Endodermal cell (in vitro differentiated cells): ENCODE results near the gene ACAP2. TPM values are rescaled to one million over a fixed set of nuclear protein-coding genes. Genes with fewer than 3 reads are reported as not detected.
A peak's percentile ranks its signal among the peaks of the same experiment; 100 is the strongest.

ENCODE experiments used
- DNase-seq: peaks from one replicate; pipeline ENCODE4 v3.0.0-alpha.2; 2017
- H3K27ac ChIP-seq: 2 replicates; pipeline ENCODE4 v1.5.1; 2013; ENCODE audit warnings: mild to moderate bottlenecking, low read depth, low read length, moderate library complexity
- H3K27me3 ChIP-seq: 2 replicates; pipeline ENCODE4 v1.6.1; 2013; ENCODE audit warnings: mild to moderate bottlenecking, low read length, moderate library complexity; ENCODE audit not compliant: insufficient read depth, control insufficient read depth, poor library complexity, severe bottlenecking
- H3K36me3 ChIP-seq: 2 replicates; pipeline ENCODE4 v1.7.0; 2013; ENCODE audit warnings: mild to moderate bottlenecking, low read length, moderate library complexity; ENCODE audit not compliant: control insufficient read depth, insufficient read depth
- H3K4me1 ChIP-seq: one replicate; pipeline ENCODE4 v1.7.0; 2013; ENCODE audit warnings: low read length; ENCODE audit not compliant: control insufficient read depth, insufficient read depth
- H3K4me3 ChIP-seq: 2 replicates; pipeline ENCODE4 v1.5.1; 2013; ENCODE audit warnings: mild to moderate bottlenecking, low read length, moderate library complexity
- H3K9ac ChIP-seq: 2 replicates; pipeline ENCODE4 v1.6.1; 2013; ENCODE audit warnings: mild to moderate bottlenecking, low read length, moderate library complexity; ENCODE audit not compliant: poor library complexity, severe bottlenecking; ENCODE audit errors: extremely low read depth
- H3K9me3 ChIP-seq: 2 replicates; pipeline ENCODE4 v1.6.1; 2013; ENCODE audit warnings: mild to moderate bottlenecking, low read length, moderate library complexity; ENCODE audit not compliant: control insufficient read depth
- H3K27ac Mint-ChIP-seq: 2 replicates; pipeline ENCODE4 v1.8.0; 2020; ENCODE audit warnings: mixed read lengths
- H3K27me3 Mint-ChIP-seq: 2 replicates; pipeline ENCODE4 v1.8.0; 2021; ENCODE audit warnings: mild to moderate bottlenecking, mixed read lengths; ENCODE audit not compliant: insufficient read depth
- H3K36me3 Mint-ChIP-seq: 2 replicates; pipeline ENCODE4 v1.8.0; 2020; ENCODE audit warnings: low read depth, mixed read lengths
- H3K4me1 Mint-ChIP-seq: 2 replicates; pipeline ENCODE4 v1.8.0; 2020; ENCODE audit warnings: mixed read lengths
- H3K4me3 Mint-ChIP-seq: 2 replicates; pipeline ENCODE4 v1.8.0; 2020; ENCODE audit warnings: mild to moderate bottlenecking, moderate library complexity, mixed read lengths
- H3K9me3 Mint-ChIP-seq: 2 replicates; pipeline ENCODE4 v1.8.0; 2020; ENCODE audit warnings: mild to moderate bottlenecking, mixed read lengths
- WGBS, 2 experiments: methylation state at CpG; one replicate each; pipeline versions ENCODE4 v1.1.5 to v1.1.7; 2013; ENCODE audit warnings: missing lambda C conversion rate in 2 of 2, mixed read lengths in 1 of 2; ENCODE audit not compliant: insufficient coverage in 1 of 2, insufficient read length in 1 of 2; 5-methylcytosine and 5-hydroxymethylcytosine counted together
- total RNA-seq, 2 donors: library from RNA; stranded (reverse); fragmentation: NEBNext Ultra II Directional in 1 of 2; extraction: Animal tissue kit (Norgen Biotek cat#: 25700) in 1 of 2; gene quantifications; 2 replicates in 1 of 2; 3 replicates in 1 of 2; pipeline ENCODE4 v1.2.1, GENCODE V29; 2021
- TF ChIP-seq, protein P1 (sequence below): fragments of 200-600 bp; sonication (generic); conservative IDR thresholded peaks from 2 replicates; pipeline ENCODE4 v1.5.0; 2021; ENCODE audit warnings: antibody characterized with exemption, mild to moderate bottlenecking

Gene ACAP2
- total RNA-seq, 2 donors from 2014 or later, result 61.9 to 70.5 TPM

DNA sequence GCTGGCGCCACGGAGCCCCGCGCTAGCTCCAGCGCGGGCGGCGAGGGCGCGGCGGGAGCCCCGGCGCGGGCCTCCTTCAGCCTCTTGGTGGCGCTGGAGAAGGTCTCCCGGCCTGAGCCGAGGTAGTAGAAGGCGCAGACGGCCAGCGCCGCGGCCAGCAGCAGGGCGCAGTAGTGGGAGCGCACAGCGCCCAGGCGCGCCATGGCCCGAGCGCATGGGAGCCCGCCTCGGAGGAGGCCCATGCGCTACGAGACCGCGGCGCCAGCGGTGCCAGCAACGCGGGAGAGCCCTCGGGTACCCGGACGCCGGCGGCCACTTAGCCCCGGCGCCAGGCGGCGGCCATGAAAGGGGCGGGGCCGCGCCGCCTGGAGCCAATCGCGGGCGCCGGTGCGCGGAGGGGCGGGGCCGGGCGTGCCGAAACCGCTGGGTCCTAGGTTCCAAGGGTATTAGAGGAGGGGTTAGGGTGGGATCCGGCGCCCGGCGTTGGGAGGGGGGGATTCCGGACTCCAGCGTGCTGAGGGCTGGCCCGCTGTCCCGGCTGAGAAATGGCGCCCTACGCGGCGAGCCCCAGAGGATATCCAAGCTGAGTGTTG is 171.9 kb downstream of the ACAP2 start, which contains the start of gene XXYLT1:
Gene XXYLT1, minus strand, starts transcription at position 343 of the 593 bp plus-strand sequence. Its CDS starts 101 bp downstream, at position 242.
- Histone ChIP-seq H3K36me3 (peaks cover 27% of the 10 kb centered on the region), H3K4me1 (peaks cover 17% of the 10 kb centered on the region), H3K4me3 (peak within 1 kb of the TSS; percentile 87), H3K27ac (peak within 1 kb of the TSS; percentile 88), H3K9me3 (no peaks in the 10 kb centered on the region), H3K27me3 (no peaks in the 10 kb centered on the region), H3K9ac (peak within 1 kb of the TSS; percentile 69)
- H3K4me3 Mint-ChIP-seq, result peak within 1 kb of the TSS; percentile 67
- H3K9me3 Mint-ChIP-seq, result no peaks in the 10 kb centered on the region
- peaks cover 23% of the 10 kb centered on the region for H3K4me1 Mint-ChIP-seq
- peak; percentile 97 for DNase-seq
- 0% methylated on average over 26 to 75 of the region's 75 CpGs for WGBS, 2 experiments
- H3K27me3 Mint-ChIP-seq, result no peaks in the 10 kb centered on the region
- TF ChIP-seq, protein P1, sequence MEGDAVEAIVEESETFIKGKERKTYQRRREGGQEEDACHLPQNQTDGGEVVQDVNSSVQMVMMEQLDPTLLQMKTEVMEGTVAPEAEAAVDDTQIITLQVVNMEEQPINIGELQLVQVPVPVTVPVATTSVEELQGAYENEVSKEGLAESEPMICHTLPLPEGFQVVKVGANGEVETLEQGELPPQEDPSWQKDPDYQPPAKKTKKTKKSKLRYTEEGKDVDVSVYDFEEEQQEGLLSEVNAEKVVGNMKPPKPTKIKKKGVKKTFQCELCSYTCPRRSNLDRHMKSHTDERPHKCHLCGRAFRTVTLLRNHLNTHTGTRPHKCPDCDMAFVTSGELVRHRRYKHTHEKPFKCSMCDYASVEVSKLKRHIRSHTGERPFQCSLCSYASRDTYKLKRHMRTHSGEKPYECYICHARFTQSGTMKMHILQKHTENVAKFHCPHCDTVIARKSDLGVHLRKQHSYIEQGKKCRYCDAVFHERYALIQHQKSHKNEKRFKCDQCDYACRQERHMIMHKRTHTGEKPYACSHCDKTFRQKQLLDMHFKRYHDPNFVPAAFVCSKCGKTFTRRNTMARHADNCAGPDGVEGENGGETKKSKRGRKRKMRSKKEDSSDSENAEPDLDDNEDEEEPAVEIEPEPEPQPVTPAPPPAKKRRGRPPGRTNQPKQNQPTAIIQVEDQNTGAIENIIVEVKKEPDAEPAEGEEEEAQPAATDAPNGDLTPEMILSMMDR, result peak; percentile 77
- H3K27ac Mint-ChIP-seq, result peak within 1 kb of the TSS; percentile 87
- H3K36me3 Mint-ChIP-seq, result peaks cover 24% of the 10 kb centered on the region

DNA sequence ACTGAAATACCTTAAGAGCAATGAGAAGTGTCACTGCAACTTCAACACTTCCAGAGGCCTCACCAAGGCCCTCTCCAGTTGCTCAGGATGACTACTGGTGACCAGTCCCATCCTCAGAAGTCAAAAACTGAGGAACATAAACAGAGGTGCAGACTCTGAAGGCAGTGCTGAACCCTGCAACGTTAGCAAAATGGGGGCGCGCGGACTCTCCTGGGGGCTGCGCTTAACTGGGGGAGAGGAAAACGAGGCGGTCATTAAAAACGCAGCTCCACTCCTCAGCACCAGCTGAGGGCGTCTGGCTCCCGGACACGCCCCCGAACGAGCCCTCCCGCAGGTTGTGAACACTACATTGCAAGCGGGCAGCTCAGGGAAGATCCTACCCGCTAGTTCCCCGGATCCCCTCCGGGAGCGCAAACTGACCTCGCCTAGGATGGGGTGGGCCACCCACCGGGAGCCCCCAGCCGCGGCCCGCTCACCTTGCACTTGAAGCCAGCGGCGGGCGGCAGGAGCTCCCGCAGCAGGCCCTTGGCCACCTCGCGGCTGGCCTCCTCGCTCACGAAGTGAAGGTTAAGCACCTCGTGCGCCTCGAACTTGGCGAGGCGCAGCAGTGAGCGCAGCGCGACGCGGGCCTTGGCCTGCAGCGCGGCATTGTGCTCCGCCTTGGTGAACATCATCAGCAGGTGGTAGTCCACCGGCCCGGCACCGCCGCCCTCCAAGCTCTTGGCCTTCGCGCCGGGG is 172.6 kb downstream of the ACAP2 start:
- TF ChIP-seq, protein P1, result no peak
- Mint-ChIP-seq H3K36me3 (peaks cover 30% of the 10 kb centered on the region), H3K27ac (peak overlapping the region; percentile 45), H3K4me1 (peaks cover 17% of the 10 kb centered on the region), H3K27me3 (no peaks in the 10 kb centered on the region), H3K4me3 (peak overlapping the region; percentile 67), H3K9me3 (no peaks in the 10 kb centered on the region)
- H3K27me3 ChIP-seq, result no peaks in the 10 kb centered on the region
- DNase-seq, result peak; percentile 90
- 0% methylated on average over 25 to 52 of the region's 52 CpGs for WGBS, 2 experiments
- H3K36me3 ChIP-seq, result peaks cover 33% of the 10 kb centered on the region
- peak overlapping the region; percentile 87 for H3K4me3 ChIP-seq
- peaks cover 14% of the 10 kb centered on the region for H3K4me1 ChIP-seq
- H3K9me3 ChIP-seq, result no peaks in the 10 kb centered on the region
- peak overlapping the region; percentile 69 for H3K9ac ChIP-seq
- H3K27ac ChIP-seq, result peak overlapping the region; percentile 69

DNA sequence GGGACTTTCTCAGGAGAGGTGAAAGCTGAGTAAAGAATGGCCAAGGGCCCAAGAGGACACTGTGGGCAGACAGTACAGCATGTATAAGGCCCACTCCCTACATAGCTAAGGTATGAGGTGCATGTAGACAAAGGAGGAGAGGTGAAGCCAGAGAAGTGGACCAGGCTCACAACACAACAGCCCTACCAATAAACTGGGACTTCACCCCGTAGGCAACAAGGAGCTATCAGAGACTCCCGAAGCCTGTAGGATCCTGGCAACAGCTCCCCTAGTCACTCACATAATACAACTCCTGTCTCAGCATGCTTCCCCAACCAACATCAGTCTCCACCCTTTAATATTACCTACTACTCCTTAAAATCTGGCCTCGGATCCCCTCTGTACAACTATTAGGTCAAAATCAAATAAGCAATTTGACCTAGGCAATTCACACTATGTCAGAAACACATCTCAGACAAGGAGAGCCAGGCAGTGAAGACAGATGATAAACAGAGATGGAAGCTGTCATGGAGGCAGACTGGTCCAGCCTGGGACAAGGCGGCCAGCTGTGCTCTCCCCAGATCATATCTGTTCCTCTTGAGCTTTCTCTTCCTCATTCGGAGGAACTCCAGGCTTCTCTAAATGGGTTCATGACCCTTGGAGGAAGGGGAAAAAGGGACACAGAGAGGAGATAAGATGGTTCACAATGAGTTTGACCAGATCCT is 173.3 kb downstream of the ACAP2 start:
- no peaks in the 10 kb centered on the region for H3K27me3 Mint-ChIP-seq
- H3K36me3 Mint-ChIP-seq, result peaks cover 35% of the 10 kb centered on the region
- H3K27ac Mint-ChIP-seq, result no peak overlapping the region
- no peaks in the 10 kb centered on the region for H3K9me3 Mint-ChIP-seq
- H3K9ac ChIP-seq, result peak overlapping the region; percentile 69
- H3K4me1 ChIP-seq, result peaks cover 9% of the 10 kb centered on the region
- no peaks in the 10 kb centered on the region for H3K9me3 ChIP-seq
- DNase-seq, result no peak
- 90 to 91% methylated on average over 3 to 5 of the region's 5 CpGs for WGBS, 2 experiments
- TF ChIP-seq, protein P1, result no peak
- H3K4me1 Mint-ChIP-seq, result peaks cover 17% of the 10 kb centered on the region
- H3K4me3 ChIP-seq, result peak overlapping the region; percentile 87
- H3K27ac ChIP-seq, result no peak overlapping the region
- H3K27me3 ChIP-seq, result no peaks in the 10 kb centered on the region
- peaks cover 33% of the 10 kb centered on the region for H3K36me3 ChIP-seq
- H3K4me3 Mint-ChIP-seq, result peak overlapping the region; percentile 67
